ENCODE results near the gene PTPN21. TPM values are rescaled to one million over a fixed set of nuclear protein-coding genes. Genes with fewer than 3 reads are reported as not detected.

Gene PTPN21
- total RNA-seq, 1 experiment from 2014 or later: 27.7 TPM

- Histone ChIP-seq H3K4me3 (ENCODE audit: low read depth, low read length) (no peak overlapping the region), H3K27me3 (replicated peaks; ENCODE audit: control insufficient read depth, insufficient read depth, low read length) (no peaks in the 10 kb centered on the region), H3K4me1 (no peaks in the 10 kb centered on the region), H3K9me3 (no peaks in the 10 kb centered on the region), H3K36me3 (ENCODE audit: control insufficient read depth, insufficient read depth, low read length) (no peaks in the 10 kb centered on the region)
- no TSS peak for BruUV-seq (replicated peaks)
- ChIA-PET CTCF (no interaction called here), POLR2A (no interaction called here)
- no peak overlapping the region for H3K27ac Mint-ChIP-seq (ENCODE audit: unreplicated experiment)
- TF ChIP-seq CTCF (IDR thresholded peaks at IDR 0.05; ENCODE audit: insufficient read depth in 1 of 2, low read depth in 1 of 2, low read length in 1 of 2, severe bottlenecking in 1 of 2, unreplicated experiment in 1 of 2): no peak
- intact Hi-C loops (cut with micrococcal nuclease; ENCODE audit: unreplicated experiment): no loop called here
- no peaks in the 10 kb centered on the region for H3K4me1 Mint-ChIP-seq (ENCODE audit: low read depth, unreplicated experiment)
- no peaks in the 10 kb centered on the region for H3K27me3 Mint-ChIP-seq (ENCODE audit: insufficient read depth, unreplicated experiment)
- H3K4me3 Mint-ChIP-seq (ENCODE audit: unreplicated experiment): no peak overlapping the region
- H3K9me3 Mint-ChIP-seq (ENCODE audit: unreplicated experiment): no peaks in the 10 kb centered on the region
- peaks cover 22% of the 10 kb centered on the region for H3K36me3 Mint-ChIP-seq (ENCODE audit: insufficient read depth, unreplicated experiment)
- no peak for DNase-seq
These were observed 54.2 kb downstream of the PTPN21 start for GRCh38 chr14:88500611-88501010.

GRCh38 chr14:88499225-88499624 is 55.6 kb downstream of the PTPN21 start:
- H3K9me3 Mint-ChIP-seq (ENCODE audit: unreplicated experiment): no peaks in the 10 kb centered on the region
- Histone ChIP-seq H3K9me3 (no peaks in the 10 kb centered on the region), H3K4me1 (no peaks in the 10 kb centered on the region), H3K27me3 (replicated peaks; ENCODE audit: control insufficient read depth, insufficient read depth, low read length) (no peaks in the 10 kb centered on the region), H3K4me3 (ENCODE audit: low read depth, low read length) (no peak overlapping the region), H3K36me3 (ENCODE audit: control insufficient read depth, insufficient read depth, low read length) (no peaks in the 10 kb centered on the region)
- intact Hi-C loops (cut with micrococcal nuclease; ENCODE audit: unreplicated experiment): no loop called here
- peaks cover under 1% of the 10 kb centered on the region for H3K4me1 Mint-ChIP-seq (ENCODE audit: low read depth, unreplicated experiment)
- DNase-seq: no peak
- ChIA-PET POLR2A (no interaction called here), CTCF (no interaction called here)
- no TSS peak for BruUV-seq (replicated peaks)
- no peak for TF ChIP-seq CTCF (IDR thresholded peaks at IDR 0.05; ENCODE audit: insufficient read depth in 1 of 2, low read depth in 1 of 2, low read length in 1 of 2, severe bottlenecking in 1 of 2, unreplicated experiment in 1 of 2)
- H3K4me3 Mint-ChIP-seq (ENCODE audit: unreplicated experiment): no peak overlapping the region
- no peak overlapping the region for H3K27ac Mint-ChIP-seq (ENCODE audit: unreplicated experiment)
- peaks cover 28% of the 10 kb centered on the region for H3K36me3 Mint-ChIP-seq (ENCODE audit: insufficient read depth, unreplicated experiment)
- H3K27me3 Mint-ChIP-seq (ENCODE audit: insufficient read depth, unreplicated experiment): no peaks in the 10 kb centered on the region

GRCh38 chr14:88496414-88496813 is 58.4 kb downstream of the PTPN21 start:
- CTCF ChIA-PET: no interaction called here
- no TSS peak for BruUV-seq (replicated peaks)
- H3K4me1 Mint-ChIP-seq (ENCODE audit: low read depth, unreplicated experiment): peaks cover 19% of the 10 kb centered on the region

More at GRCh38 chr14:88496414-88496813, 58.4 kb downstream of the PTPN21 start:
- Mint-ChIP-seq H3K4me3 (ENCODE audit: unreplicated experiment) (no peak overlapping the region), H3K27ac (ENCODE audit: unreplicated experiment) (no peak overlapping the region), H3K9me3 (ENCODE audit: unreplicated experiment) (no peaks in the 10 kb centered on the region), H3K27me3 (ENCODE audit: insufficient read depth, unreplicated experiment) (no peaks in the 10 kb centered on the region), H3K36me3 (ENCODE audit: insufficient read depth, unreplicated experiment) (peaks cover 31% of the 10 kb centered on the region)
- TF ChIP-seq CTCF (IDR thresholded peaks at IDR 0.05; ENCODE audit: insufficient read depth in 1 of 2, low read depth in 1 of 2, low read length in 1 of 2, severe bottlenecking in 1 of 2, unreplicated experiment in 1 of 2): no peak
- H3K36me3 ChIP-seq (ENCODE audit: control insufficient read depth, insufficient read depth, low read length): no peaks in the 10 kb centered on the region
- DNase-seq: no peak
- no peaks in the 10 kb centered on the region for H3K9me3 ChIP-seq
- no peak overlapping the region for H3K4me3 ChIP-seq (ENCODE audit: low read depth, low read length)
- H3K27me3 ChIP-seq (replicated peaks; ENCODE audit: control insufficient read depth, insufficient read depth, low read length): no peaks in the 10 kb centered on the region
- intact Hi-C loops (cut with micrococcal nuclease; ENCODE audit: unreplicated experiment): no loop called here
- peaks cover 14% of the 10 kb centered on the region; the same call in 1 of the 2 replicates for H3K4me1 ChIP-seq
- POLR2A ChIA-PET: no interaction called here

Measured in Caco-2 (cell line).